Stomach (tissue), 9 donors: ENCODE measurements around the gene ERRFI1. TPM values are rescaled to one million over a fixed set of nuclear protein-coding genes. Genes with fewer than 3 reads are reported as not detected.

Experiments used
- DNase-seq, 2 donors: peaks; one replicate each; pipeline versions ENCODE4 v3.0.0 to v3.0.0-alpha.2; 2013 to 2019
- H3K27ac ChIP-seq, 5 donors: fragments of 200-600 bp in 4 of 5; sonication (generic) in 4 of 5; one replicate each; pipeline ENCODE4 v1.5.1; 2013 to 2019; ENCODE audit warnings: mild to moderate bottlenecking in 1 of 5, moderate library complexity in 1 of 5
- H3K27me3 ChIP-seq, 3 donors: fragments of 200-600 bp; sonication (generic); one replicate each; pipeline ENCODE4 v1.5.1; 2017 to 2019; ENCODE audit warnings: mixed run types in 1 of 3
- H3K36me3 ChIP-seq, 4 donors: fragments of 200-600 bp; sonication (generic); 1 replicate in 3 of 4; 2 replicates in 1 of 4; pipeline ENCODE4 v1.5.1; 2016 to 2019
- H3K4me1 ChIP-seq, 4 donors: fragments of 200-600 bp; sonication (generic); one replicate each; pipeline ENCODE4 v1.5.1; 2016 to 2019
- H3K4me3 ChIP-seq, 4 donors: fragments of 200-600 bp; sonication (generic) in 3 of 4; one replicate each; pipeline ENCODE4 v1.5.1; 2016 to 2019; ENCODE audit warnings: mild to moderate bottlenecking in 1 of 4
- H3K9me3 ChIP-seq, 4 donors: fragments of 200-600 bp; sonication (generic); one replicate each; pipeline ENCODE4 v1.5.1; 2016 to 2019
- CTCF ChIP-seq, 7 experiments: fragments of 450-650 bp in 4 of 7; fragments of 200-600 bp in 3 of 7; sonication (generic) in 3 of 7; IDR thresholded peaks; one replicate each; pipeline ENCODE4 v1.5.1; 2016 to 2019; ENCODE audit warnings: antibody characterized with exemption in 7 of 7, control low read depth in 2 of 7, mild to moderate bottlenecking in 1 of 7
- EP300 ChIP-seq: sonication (generic); formaldehyde crosslinking; IDR thresholded peaks from one replicate; pipeline ENCODE4 v1.6.1; 2017; ENCODE audit warnings: antibody characterized with exemption
- POLR2A ChIP-seq, 4 donors: fragments of 450-650 bp; IDR thresholded peaks; one replicate each; pipeline ENCODE4 v1.6.1; 2016; ENCODE audit warnings: antibody characterized with exemption in 4 of 4, control low read depth in 2 of 4, mild to moderate bottlenecking in 1 of 4, moderate library complexity in 1 of 4
- POLR2AphosphoS5 ChIP-seq, 3 donors: sonication (generic); formaldehyde crosslinking; IDR thresholded peaks; one replicate each; pipeline ENCODE4 v1.6.1; 2016; ENCODE audit warnings: antibody characterized with exemption in 3 of 3
- WGBS, 5 donors: extraction: QIAGEN DNeasy Blood & Tissue Kit in 3 of 5; methylation state at CpG; one replicate each; pipeline versions ENCODE4 v1.1.5 to v1.1.7; 2013 to 2018; 5-methylcytosine and 5-hydroxymethylcytosine counted together
- intact Hi-C: fragments of 100-400 bp; cut with DNase I; formaldehyde crosslinking; loops from one replicate; pipeline ENCODE4 v1.15.1; 2023; ENCODE audit warnings: low total_unique reads
- polyA plus RNA-seq, 3 donors: library from polyadenylated mRNA; stranded (reverse); fragments of 200-250 nt; gene quantifications; one replicate each; pipeline ENCODE4 v1.2.3, GENCODE V29; 2013
- total RNA-seq, 5 donors: library from RNA; depleted of rRNA; stranded (reverse); fragments of >200 nt; gene quantifications; one replicate each; pipeline versions ENCODE4 v1.1.0 to v1.2.3, GENCODE V29; 2014 to 2016
- donor health status: healthy with polysubstance abuse.
- donor health status: Bipolar disorder and iron deficiency.
- donor health status: healthy.

Gene ERRFI1
- total and polyA plus RNA-seq, 8 donors = 3.5 to 201 (median 58.5) TPM

- H3K9me3 ChIP-seq = no peaks in the 10 kb centered on the region
- WGBS, 5 donors = 60 to 68% (median 62%) methylated on average over 8 of the region's 8 CpGs
- TF ChIP-seq POLR2A (IDR thresholded peaks at IDR 0.05) = no peak
- TF ChIP-seq EP300 = no peak
- TF ChIP-seq CTCF (IDR thresholded peaks at IDR 0.05) = peak in 6 of 7 experiments; percentile 31 to 89 (median 82)
- peak in 2 of 3 donors; percentile 6 to 65 for TF ChIP-seq POLR2AphosphoS5 (IDR thresholded peaks at IDR 0.05)
- H3K4me1 ChIP-seq = peaks cover 0 to 28% (median 10%) of the 10 kb centered on the region in 4 donors
- DNase-seq = peak; percentile 82 to 90
- no peaks in the 10 kb centered on the region for H3K27me3 ChIP-seq
- peaks cover 42 to 88% (median 84%) of the 10 kb centered on the region in 4 donors for H3K36me3 ChIP-seq
- intact Hi-C loops = no loop called here
- H3K27ac ChIP-seq = peak overlapping the region in 1 of 5 donors; percentile 78
- no peak overlapping the region for H3K4me3 ChIP-seq
Measured at GRCh38 chr1:7975212-7975865, 50.8 kb downstream of the ERRFI1 start.

GRCh38 chr1:7973086-7973485, 53.0 kb downstream of the ERRFI1 start:
- DNase-seq = no peak
- H3K27ac ChIP-seq = no peak overlapping the region
- WGBS, 5 donors = 88 to 97% (median 95%) methylated on average over 2 of the region's 2 CpGs
- TF ChIP-seq CTCF (IDR thresholded peaks at IDR 0.05) (no peak), EP300 (no peak), POLR2AphosphoS5 (IDR thresholded peaks at IDR 0.05) (no peak), POLR2A (IDR thresholded peaks at IDR 0.05) (no peak)
- H3K4me3 ChIP-seq = no peak overlapping the region
- H3K36me3 ChIP-seq = peaks cover 41 to 88% (median 83%) of the 10 kb centered on the region in 4 donors
- no peaks in the 10 kb centered on the region for H3K9me3 ChIP-seq
- H3K4me1 ChIP-seq = peaks cover 0 to 28% (median 11%) of the 10 kb centered on the region in 4 donors
- intact Hi-C loops = no loop called here
- no peaks in the 10 kb centered on the region for H3K27me3 ChIP-seq

GRCh38 chr1:7972285-7972684, 53.8 kb downstream of the ERRFI1 start:
- Histone ChIP-seq H3K27me3 (no peaks in the 10 kb centered on the region), H3K4me1 (peaks cover 0 to 31% (median 13%) of the 10 kb centered on the region in 4 donors), H3K4me3 (no peak overlapping the region), H3K27ac (no peak overlapping the region), H3K36me3 (peaks cover 40 to 88% (median 83%) of the 10 kb centered on the region in 4 donors), H3K9me3 (no peaks in the 10 kb centered on the region)
- no peak for DNase-seq
- 92 to 97% (median 96%) methylated on average over 5 of the region's 5 CpGs for WGBS, 5 donors
- no peak for TF ChIP-seq POLR2AphosphoS5 (IDR thresholded peaks at IDR 0.05)
- no peak for TF ChIP-seq POLR2A (IDR thresholded peaks at IDR 0.05)
- TF ChIP-seq EP300 = no peak
- TF ChIP-seq CTCF (IDR thresholded peaks at IDR 0.05) = no peak
- intact Hi-C loops = no loop called here

- no peak for DNase-seq
- Histone ChIP-seq H3K4me3 (no peak overlapping the region), H3K27me3 (no peaks in the 10 kb centered on the region), H3K4me1 (peaks cover 0 to 31% (median 14%) of the 10 kb centered on the region in 4 donors), H3K36me3 (peaks cover 44 to 88% (median 85%) of the 10 kb centered on the region in 4 donors), H3K27ac (no peak overlapping the region), H3K9me3 (no peaks in the 10 kb centered on the region)
- intact Hi-C loops = no loop called here
- TF ChIP-seq EP300 = no peak
- no peak for TF ChIP-seq CTCF (IDR thresholded peaks at IDR 0.05)
- no peak for TF ChIP-seq POLR2AphosphoS5 (IDR thresholded peaks at IDR 0.05)
- no peak for TF ChIP-seq POLR2A (IDR thresholded peaks at IDR 0.05)
- 60 to 94% (median 76%) methylated on average over 6 of the region's 6 CpGs for WGBS, 5 donors
Measured at GRCh38 chr1:7971024-7971423, 55.1 kb downstream of the ERRFI1 start.
